Posterior cingulate gyrus (tissue), 11 donors: ENCODE results near the gene MOBP.

Experiments used
- DNase-seq, 10 donors: peaks; one replicate each; pipeline versions ENCODE4 v3.0.0 to v3.0.0-alpha.2; 2020 to 2021; ENCODE audit warnings: mixed read lengths in 3 of 10
- intact Hi-C: fragments of 100-400 bp; cut with DNase I; formaldehyde crosslinking; loops from one replicate; pipeline ENCODE4 v1.15.1; 2023

Gene MOBP

DNA sequence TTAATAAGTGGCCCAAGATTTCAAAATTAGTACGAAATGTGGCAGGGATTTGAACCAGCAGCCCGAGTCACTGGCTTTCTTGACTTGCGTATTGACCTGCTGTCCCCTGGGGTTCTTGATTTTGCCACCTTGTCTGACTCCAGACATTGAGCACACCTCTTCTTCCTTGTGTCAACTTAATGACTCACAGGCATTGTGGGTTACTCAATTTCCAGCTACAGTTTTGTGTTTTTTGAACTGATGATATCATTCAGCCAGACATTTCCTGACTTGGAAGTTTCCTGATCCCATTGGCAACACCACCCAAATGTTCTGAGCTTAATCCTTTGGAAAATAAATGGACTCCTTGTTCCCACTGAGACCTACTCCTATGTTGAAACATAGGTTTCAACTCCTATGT, 64.2 kb downstream of the MOBP start:
- intact Hi-C loops: no loop called here
- DNase-seq: no peak

DNA sequence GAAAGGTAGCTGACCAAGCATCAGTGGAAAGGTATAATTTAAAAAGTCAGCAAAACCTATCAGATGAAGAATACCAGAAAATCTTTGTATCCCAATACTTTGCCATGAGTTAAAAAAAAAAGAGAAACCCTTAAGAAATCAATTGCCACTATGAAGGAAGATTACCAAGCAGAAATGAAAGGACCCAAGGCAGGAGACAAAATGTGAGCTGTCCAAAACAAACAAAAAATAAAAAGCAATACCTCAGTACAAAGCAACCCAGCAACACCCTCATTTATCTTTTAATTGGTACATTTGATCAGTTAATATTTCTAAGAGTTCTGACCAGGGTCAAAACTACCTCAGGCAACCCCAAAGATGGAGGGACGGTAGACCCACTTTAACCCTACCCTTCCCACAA, 65.3 kb downstream of the MOBP start:
- intact Hi-C loops: no loop called here
- DNase-seq: no peak

DNA sequence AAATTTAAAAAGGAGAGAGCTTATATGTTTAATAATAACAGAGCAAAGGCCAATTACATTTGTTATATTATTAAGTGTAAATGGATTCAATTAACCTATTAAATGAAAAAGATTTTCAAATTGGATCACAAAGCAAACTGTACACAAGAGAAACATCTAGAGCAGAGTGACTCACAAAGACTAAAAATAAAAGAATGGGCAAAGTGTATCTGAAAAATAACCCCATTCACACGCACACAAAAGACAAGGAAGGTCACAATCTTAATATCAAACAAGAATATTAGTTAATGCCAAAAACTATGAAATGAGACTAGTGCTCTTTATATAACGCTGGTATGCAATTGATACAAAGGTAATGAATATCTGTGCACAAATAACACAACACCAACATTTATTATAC, 65.7 kb downstream of the MOBP start:
- intact Hi-C loops: no loop called here
- no peak for DNase-seq

DNA sequence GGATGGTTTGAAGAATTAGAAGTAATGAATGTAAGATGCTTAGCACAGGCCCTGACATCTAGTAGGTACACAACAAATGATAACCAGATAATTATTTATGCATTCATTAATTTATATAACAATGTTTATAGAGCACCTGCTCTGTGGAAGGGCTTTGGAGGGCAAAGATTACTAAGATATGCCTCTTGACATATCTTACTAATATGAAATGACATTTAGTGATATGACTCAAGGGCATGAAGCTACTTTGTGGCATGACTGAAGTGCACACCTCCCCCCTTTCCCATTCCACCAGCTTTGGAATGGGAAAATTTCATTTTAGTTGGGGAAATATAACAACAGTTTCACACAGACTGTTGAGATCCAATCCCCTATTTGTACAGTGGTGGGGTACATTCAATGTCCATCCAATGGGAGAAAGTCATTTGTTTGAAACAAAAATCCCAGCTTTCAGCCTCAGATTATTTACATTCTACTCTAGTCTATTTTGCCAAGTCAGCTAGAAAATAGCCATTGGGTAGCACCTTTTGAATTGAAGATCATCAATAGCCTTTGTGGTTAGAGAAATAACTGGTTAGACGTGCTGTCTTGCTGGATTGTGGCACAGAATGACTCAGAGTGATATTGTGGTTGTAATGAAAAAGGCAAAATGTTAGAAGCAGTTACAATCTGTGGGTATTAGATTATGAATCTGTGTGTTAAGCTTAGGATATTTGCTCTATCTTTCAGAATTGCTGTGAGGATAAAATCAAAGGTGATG, 72.9 kb downstream of the MOBP start:
- intact Hi-C loops: no loop called here

DNA sequence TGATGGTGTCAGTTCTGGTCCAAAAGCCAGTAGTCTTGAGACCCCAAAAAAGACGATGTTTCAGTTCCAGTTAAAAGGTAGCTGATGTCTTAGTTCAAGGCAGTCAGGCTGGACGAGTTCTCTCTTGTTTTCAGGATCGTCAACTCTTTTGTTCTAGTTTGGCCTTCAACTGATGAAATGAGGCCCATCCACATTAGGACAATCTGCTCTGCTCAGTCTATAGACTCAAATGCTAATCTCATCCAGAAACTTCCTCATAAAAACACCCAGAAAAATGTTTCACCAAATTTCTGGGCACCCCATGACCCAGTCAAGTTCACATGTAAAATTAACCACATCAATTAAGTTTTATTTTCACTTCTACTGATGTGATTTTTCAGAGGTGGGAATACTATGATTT, 74.0 kb downstream of the MOBP start:
- intact Hi-C loops: no loop called here
- no peak for DNase-seq

More for the DNA sequence above, 72.9 kb downstream of the MOBP start:
- DNase-seq: no peak

DNA sequence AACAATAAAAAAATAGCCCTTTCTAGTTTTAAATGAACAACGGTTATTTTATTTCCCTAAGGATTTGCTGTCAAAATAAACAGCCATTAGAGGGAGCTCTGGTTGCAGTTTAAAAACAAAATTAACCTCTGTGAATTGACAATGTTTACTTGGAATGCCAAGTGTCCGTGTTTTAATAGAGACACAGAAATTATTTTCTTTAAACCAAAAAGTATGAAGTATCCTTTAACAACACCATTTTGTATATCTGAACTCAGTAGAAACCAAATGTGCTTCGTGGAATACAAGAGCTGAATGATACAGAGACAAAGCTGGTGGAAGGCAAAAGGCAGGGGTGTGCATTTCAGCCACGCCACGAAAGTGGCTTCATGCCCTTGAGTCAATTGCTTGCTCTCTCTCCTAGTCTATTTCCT, 74.4 kb downstream of the MOBP start:
- intact Hi-C loops: loop anchor here (2.0 kb wide), 1 partner anchor 637 kb away; no protein-coding TSS in a partner anchor
- DNase-seq: no peak

DNA sequence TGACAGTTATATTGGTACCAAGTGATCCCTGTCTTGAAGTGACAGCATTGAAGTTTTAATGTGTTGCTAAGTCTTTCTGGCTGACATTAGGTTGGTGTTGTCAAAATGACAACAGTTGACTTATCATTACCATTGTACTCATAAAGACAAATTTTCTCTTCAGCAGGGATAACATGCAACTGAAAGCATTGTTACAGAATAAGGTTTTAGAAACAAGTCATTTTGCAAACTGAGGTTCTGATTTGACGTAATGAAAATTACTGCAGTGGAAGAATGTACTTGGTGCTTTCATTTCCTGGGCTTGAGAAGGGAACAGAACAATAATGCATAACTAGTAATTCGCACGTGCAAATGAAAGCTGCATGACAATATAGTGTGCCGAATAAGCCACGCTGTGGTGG, 75.1 kb downstream of the MOBP start:
- intact Hi-C loops: loop anchor here (2.0 kb wide), 1 partner anchor 636 kb away; no protein-coding TSS in a partner anchor
- DNase-seq: no peak

DNA sequence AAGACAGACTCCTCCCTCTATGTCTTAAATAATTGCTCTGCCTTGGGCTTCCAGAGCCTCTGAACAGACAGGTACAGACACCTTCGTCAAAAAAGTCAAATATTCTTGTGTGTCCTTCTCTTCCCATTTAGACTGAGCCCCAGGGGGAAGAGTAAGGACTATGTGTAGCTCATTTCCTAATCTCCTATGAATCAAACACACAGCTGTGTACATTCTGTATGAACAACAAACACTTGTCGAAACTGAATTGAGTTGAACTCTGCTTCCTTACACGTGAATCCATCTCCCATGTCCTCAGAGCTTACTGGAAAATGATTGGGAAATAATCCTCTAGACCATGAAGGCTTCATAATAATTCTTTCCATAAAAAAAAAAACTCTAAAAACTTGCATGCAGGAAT, 80.8 kb downstream of the MOBP start:
- DNase-seq: no peak
- intact Hi-C loops: no loop called here

DNA sequence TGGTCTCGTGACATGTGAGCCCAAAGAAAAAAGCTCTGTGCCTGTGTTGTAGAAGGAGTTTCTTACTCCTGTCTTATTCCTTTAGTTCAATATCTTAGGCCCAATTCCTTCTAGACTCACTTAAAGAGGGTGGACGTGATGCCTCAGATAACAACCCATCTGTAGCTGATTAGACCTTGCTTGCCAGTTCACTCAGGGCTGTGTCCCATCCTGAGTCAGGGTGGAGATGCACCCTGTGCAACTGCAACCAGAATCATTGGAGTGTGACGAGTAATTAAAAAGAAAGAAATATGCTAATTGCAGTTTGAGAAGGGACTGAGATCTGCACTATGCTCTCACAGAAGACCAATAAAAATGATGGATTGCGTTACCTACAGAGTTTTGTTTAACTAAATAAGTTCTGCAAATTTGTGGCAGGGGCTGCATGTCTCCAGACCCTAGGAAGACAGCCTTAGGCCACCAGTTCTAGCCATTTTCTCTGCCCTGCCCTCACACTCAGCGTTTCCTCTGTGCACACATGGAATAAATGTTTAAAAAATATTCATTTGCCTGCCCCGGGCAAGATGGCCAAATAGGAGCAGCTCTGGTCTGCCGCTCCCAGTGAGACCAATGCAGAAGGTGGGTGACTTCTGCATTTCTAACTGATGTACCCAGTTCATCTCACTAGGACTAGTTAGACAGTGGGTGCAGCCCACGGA, 83.0 kb downstream of the MOBP start:
- intact Hi-C loops: no loop called here
- DNase-seq: no peak
